HepG2 (cell line): ENCODE results near the gene PPP1R18. TPM values are rescaled to one million over a fixed set of nuclear protein-coding genes. Genes with fewer than 3 reads are reported as not detected.

Source experiments
- AHDC1 ChIP-seq: sonication (generic); formaldehyde crosslinking; IDR thresholded peaks from 2 replicates; pipeline ENCODE4 v1.5.1; 2020; ENCODE audit warnings: mild to moderate bottlenecking, missing genetic modification reagents, borderline replicate concordance
- ARID4A ChIP-seq: sonication (generic); formaldehyde crosslinking; IDR thresholded peaks from 2 replicates; pipeline ENCODE4 v1.5.0; 2020; ENCODE audit warnings: mild to moderate bottlenecking, missing genetic modification reagents, borderline replicate concordance
- FOXO1 ChIP-seq: sonication (generic); formaldehyde crosslinking; IDR thresholded peaks from 2 replicates; pipeline ENCODE4 v1.4.0; 2020; ENCODE audit warnings: missing genetic modification reagents
- HBP1 ChIP-seq: IDR thresholded peaks from 2 replicates; pipeline ENCODE4 v1.6.1; 2016; ENCODE audit warnings: low read depth, control low read depth
- MAFG ChIP-seq: sonication (generic); formaldehyde crosslinking; IDR thresholded peaks from 2 replicates; pipeline ENCODE4 v1.5.1; 2020; ENCODE audit warnings: mild to moderate bottlenecking, missing genetic modification reagents
- MIER2 ChIP-seq: IDR thresholded peaks from 2 replicates; pipeline ENCODE4 v1.6.1; 2016; ENCODE audit warnings: missing biosample characterization, missing genetic modification reagents
- RARG ChIP-seq: sonication (generic); formaldehyde crosslinking; IDR thresholded peaks from 2 replicates; pipeline ENCODE4 v1.4.0; 2020; ENCODE audit warnings: low read depth, mild to moderate bottlenecking, missing genetic modification reagents
- RFXANK ChIP-seq: IDR thresholded peaks from 2 replicates; pipeline ENCODE4 v1.6.1; 2016
- STAT5B ChIP-seq: sonication (generic); formaldehyde crosslinking; IDR thresholded peaks from 2 replicates; pipeline ENCODE4 v1.4.0; 2020; ENCODE audit warnings: missing genetic modification reagents
- ZNF101 ChIP-seq: sonication (generic); formaldehyde crosslinking; IDR thresholded peaks from 2 replicates; pipeline ENCODE4 v1.4.0; 2020; ENCODE audit warnings: mild to moderate bottlenecking, low read depth, missing genetic modification reagents, borderline replicate concordance
- ZNF441 ChIP-seq: sonication (generic); formaldehyde crosslinking; IDR thresholded peaks from 2 replicates; pipeline ENCODE4 v1.7.0; 2021; ENCODE audit warnings: missing genetic modification reagents, borderline replicate concordance
- ZNF530 ChIP-seq: sonication (generic); formaldehyde crosslinking; IDR thresholded peaks from 2 replicates; pipeline ENCODE4 v1.5.0; 2020; ENCODE audit warnings: low read depth, mild to moderate bottlenecking, missing genetic modification reagents
- ZNF543 ChIP-seq: sonication (generic); formaldehyde crosslinking; IDR thresholded peaks from 2 replicates; pipeline ENCODE4 v1.4.0; 2020; ENCODE audit warnings: mild to moderate bottlenecking, missing genetic modification reagents
- ZNF784 ChIP-seq: sonication (generic); formaldehyde crosslinking; IDR thresholded peaks from 2 replicates; pipeline ENCODE4 v1.5.1; 2020; ENCODE audit warnings: missing genetic modification reagents, mild to moderate bottlenecking, borderline replicate concordance
- ZNF816 ChIP-seq: sonication (generic); formaldehyde crosslinking; IDR thresholded peaks from 2 replicates; pipeline ENCODE4 v1.8.0; 2022; ENCODE audit warnings: missing genetic modification reagents, mild to moderate bottlenecking, borderline replicate concordance
- polyA plus RNA-seq, 8 experiments: library from polyadenylated mRNA; depleted of rRNA in 3 of 8; stranded (reverse) in 7 of 8; unstranded in 1 of 8; fragments of >200 nt; fragmentation: Illumina TruSeq in 4 of 8; extraction: Trizol in 4 of 8; gene quantifications; 2 replicates each; pipeline versions ENCODE4 v1.2.1 to v1.2.3, GENCODE V29; 2011 to 2016; ENCODE audit warnings: low read depth in 4 of 8, missing spikeins in 1 of 8, mixed read lengths in 1 of 8; ENCODE audit not compliant: insufficient read depth in 1 of 8
- total RNA-seq, 5 experiments: library from RNA; depleted of rRNA; stranded (reverse); fragments of >200 nt; fragmentation: Illumina TruSeq; extraction: Trizol; gene quantifications; 2 replicates each; pipeline ENCODE4 v1.2.3, GENCODE V29; 2016; ENCODE audit warnings: low read depth in 1 of 5

Gene PPP1R18
- total and polyA plus RNA-seq, 2 of the 13 experiments (the other 11 are each of a cell fraction or from before 2014, with no cell fraction given) = 4.9 to 9.2 TPM

- peak; percentile 31; the same call in 1 of the 2 replicates for TF ChIP-seq AHDC1 (CRISPR knock-in tag)
- TF ChIP-seq HBP1 (CRISPR knock-in tag) = peak; percentile 38; the same call in 1 of the 2 replicates
- TF ChIP-seq ZNF784 (CRISPR knock-in tag) = peak; percentile 95; the same call in 1 of the 2 replicates
- peak; percentile 28; the same call in 1 of the 2 replicates for TF ChIP-seq FOXO1
- TF ChIP-seq ZNF530 (CRISPR knock-in tag) = 0 out of 2 replicates have a peak, but pooled peaks have one; percentile 43
- TF ChIP-seq MAFG (CRISPR knock-in tag) = no peak
- TF ChIP-seq RARG = no peak
- TF ChIP-seq MIER2 (CRISPR knock-in tag) = peak; percentile 54; the same call in 1 of the 2 replicates
- TF ChIP-seq ARID4A (CRISPR knock-in tag) = peak; percentile 98
- no peak for TF ChIP-seq ZNF101 (CRISPR knock-in tag)
- peak; percentile 93 for TF ChIP-seq ZNF543 (CRISPR knock-in tag)
- TF ChIP-seq RFXANK (CRISPR knock-in tag) = no peak
- TF ChIP-seq STAT5B (CRISPR knock-in tag) = peak; percentile 23
- no peak; the same call in 1 of the 2 replicates for TF ChIP-seq ZNF441
- peak; percentile 85; the same call in 1 of the 2 replicates for TF ChIP-seq ZNF816 (CRISPR knock-in tag)
These were observed 39.0 kb downstream of the PPP1R18 start (continued) for GRCh38 chr6:30647242-30648116.
